OCI-LY7 (cell line): Measurements from ENCODE around the gene HOXD4. TPM values are rescaled to one million over a fixed set of nuclear protein-coding genes. Genes with fewer than 3 reads are reported as not detected.

ENCODE experiments used
- BruUV-seq: library from RNA; stranded (reverse); fragments of 400-500 nt; replicated peaks from 2 replicates; lab custom pipeline; 2021; lab: Mats Ljungman, UMichigan
- CTCF ChIA-PET: fragments of 300-600 bp; sonication (Branson Sonifier 250); formaldehyde crosslinking; loops from one replicate; lab custom pipeline; 2022; ENCODE audit warnings: antibody characterized with exemption; ENCODE audit not compliant: unreplicated experiment; lab: Charles Lee
- POLR2A ChIA-PET: fragments of 300-600 bp; sonication (Branson Sonifier 250); formaldehyde crosslinking; loops from one replicate; lab custom pipeline; 2022; ENCODE audit warnings: antibody characterized with exemption; lab: Charles Lee
- DNase-seq: peaks from one replicate; pipeline ENCODE4 v3.0.0-alpha.2; 2015; ENCODE audit warnings: low spot score
- H2AFZ ChIP-seq: fragments of 200-600 bp; sonication (generic), shearing (Covaris generic); 2 replicates; pipeline ENCODE4 v1.6.1; 2014; ENCODE audit warnings: mild to moderate bottlenecking, antibody characterized with exemption, low read length, moderate library complexity
- H3K27ac ChIP-seq: fragments of 200-600 bp; sonication (generic); 2 replicates; pipeline ENCODE4 v1.5.1; 2014; ENCODE audit warnings: mixed run types, low read depth, mild to moderate bottlenecking, moderate library complexity, low read length, inconsistent platforms; ENCODE audit not compliant: poor library complexity, severe bottlenecking
- H3K36me3 ChIP-seq: fragments of 200-600 bp; sonication (generic); 2 replicates; pipeline ENCODE4 v1.6.1; 2014; ENCODE audit warnings: mild to moderate bottlenecking, antibody characterized with exemption, low read length, moderate library complexity, mixed read lengths; ENCODE audit not compliant: insufficient read depth
- H3K4me1 ChIP-seq: fragments of 200-600 bp; sonication (generic); 2 replicates; pipeline ENCODE4 v1.5.1; 2014; ENCODE audit warnings: mild to moderate bottlenecking, low read length; ENCODE audit not compliant: insufficient read depth, poor library complexity, severe bottlenecking
- H3K4me2 ChIP-seq: fragments of 200-600 bp; sonication (generic); 2 replicates; pipeline ENCODE4 v1.6.1; 2014; ENCODE audit warnings: mild to moderate bottlenecking, low read length
- H3K4me3 ChIP-seq: fragments of 200-600 bp; sonication (generic); 2 replicates; pipeline ENCODE4 v1.5.1; 2014; ENCODE audit warnings: mild to moderate bottlenecking, low read depth, low read length; ENCODE audit not compliant: poor library complexity, severe bottlenecking
- H3K79me2 ChIP-seq: fragments of 200-600 bp; sonication (generic); 2 replicates; pipeline ENCODE4 v1.6.1; 2016; ENCODE audit warnings: low read depth, mild to moderate bottlenecking, low read length, moderate library complexity, mixed read lengths; ENCODE audit not compliant: insufficient read depth
- H3K9me2 ChIP-seq: fragments of 200-600 bp; sonication (generic); 2 replicates; pipeline ENCODE4 v1.6.1; 2016; ENCODE audit warnings: mild to moderate bottlenecking, low read length, mixed read lengths; ENCODE audit not compliant: insufficient read depth
- H3K9me3 ChIP-seq: fragments of 200-600 bp; sonication (generic); 2 replicates; pipeline ENCODE4 v1.6.1; 2014; ENCODE audit warnings: mild to moderate bottlenecking, mixed run types, low read length, mixed read lengths
- H4K20me1 ChIP-seq: fragments of 200-600 bp; sonication (generic); 2 replicates; pipeline ENCODE4 v1.6.1; 2014; ENCODE audit warnings: mild to moderate bottlenecking, antibody characterized with exemption, low read length, moderate library complexity, mixed read lengths; ENCODE audit not compliant: insufficient read depth
- EZH2phosphoT487 ChIP-seq: fragments of 200-600 bp; sonication (generic); IDR thresholded peaks from 2 replicates; pipeline ENCODE4 v1.6.1; 2018; ENCODE audit warnings: low read depth, borderline replicate concordance, mild to moderate bottlenecking, mixed run types, antibody characterized with exemption, low read length, moderate library complexity, mixed read lengths
- intact Hi-C: fragments of 100-400 bp; cut with micrococcal nuclease; formaldehyde crosslinking; loops from one replicate; pipeline ENCODE4 v1.10.0; 2022; ENCODE audit not compliant: unreplicated experiment
- total RNA-seq, 2 experiments: library from RNA; depleted of rRNA in 1 of 2; stranded (reverse); fragments of >200 nt in 1 of 2; shearing (Covaris generic) in 1 of 2; gene quantifications; 2 replicates each; pipeline ENCODE4 v1.2.3, GENCODE V29; 2014 to 2022
- TF ChIP-seq, protein P1 (sequence below): fragments of 200-600 bp; sonication (generic); conservative IDR thresholded peaks from 2 replicates; pipeline ENCODE4 v1.5.1; 2014; ENCODE audit warnings: mild to moderate bottlenecking, antibody characterized with exemption, low read length, moderate library complexity, mixed read lengths

Gene HOXD4
- total RNA-seq, 2 experiments from 2014 or later: not detected

DNA sequence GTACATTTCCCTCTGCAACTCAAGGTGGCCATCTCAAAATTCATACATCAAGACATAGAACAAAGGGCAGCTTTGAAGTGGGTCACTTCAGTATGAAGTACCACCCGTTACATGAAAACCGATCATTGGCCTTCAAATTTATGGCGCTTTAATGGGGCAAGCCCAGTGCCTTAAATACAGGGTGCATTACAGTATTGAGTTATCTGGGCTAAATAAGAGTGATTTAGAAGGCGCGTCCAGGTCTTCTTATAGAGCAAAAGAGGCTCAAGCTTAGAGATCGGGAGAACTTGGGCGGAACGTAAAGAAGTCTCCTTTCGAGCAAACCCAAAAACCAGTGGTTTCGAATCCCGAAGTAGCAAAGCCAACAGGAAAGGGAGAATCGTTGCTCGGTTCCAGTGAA, 12.9 kb downstream of the HOXD4 start:
- H2AFZ ChIP-seq: no peak overlapping the region
- no peak for TF ChIP-seq EZH2phosphoT487
- TF ChIP-seq, protein P1, sequence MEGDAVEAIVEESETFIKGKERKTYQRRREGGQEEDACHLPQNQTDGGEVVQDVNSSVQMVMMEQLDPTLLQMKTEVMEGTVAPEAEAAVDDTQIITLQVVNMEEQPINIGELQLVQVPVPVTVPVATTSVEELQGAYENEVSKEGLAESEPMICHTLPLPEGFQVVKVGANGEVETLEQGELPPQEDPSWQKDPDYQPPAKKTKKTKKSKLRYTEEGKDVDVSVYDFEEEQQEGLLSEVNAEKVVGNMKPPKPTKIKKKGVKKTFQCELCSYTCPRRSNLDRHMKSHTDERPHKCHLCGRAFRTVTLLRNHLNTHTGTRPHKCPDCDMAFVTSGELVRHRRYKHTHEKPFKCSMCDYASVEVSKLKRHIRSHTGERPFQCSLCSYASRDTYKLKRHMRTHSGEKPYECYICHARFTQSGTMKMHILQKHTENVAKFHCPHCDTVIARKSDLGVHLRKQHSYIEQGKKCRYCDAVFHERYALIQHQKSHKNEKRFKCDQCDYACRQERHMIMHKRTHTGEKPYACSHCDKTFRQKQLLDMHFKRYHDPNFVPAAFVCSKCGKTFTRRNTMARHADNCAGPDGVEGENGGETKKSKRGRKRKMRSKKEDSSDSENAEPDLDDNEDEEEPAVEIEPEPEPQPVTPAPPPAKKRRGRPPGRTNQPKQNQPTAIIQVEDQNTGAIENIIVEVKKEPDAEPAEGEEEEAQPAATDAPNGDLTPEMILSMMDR: no peak
- BruUV-seq: no TSS peak
- intact Hi-C loops: no loop called here
- H3K9me2 ChIP-seq: no peaks in the 10 kb centered on the region
- no peak overlapping the region for H3K4me3 ChIP-seq
- DNase-seq: no peak
- H3K36me3 ChIP-seq: no peaks in the 10 kb centered on the region
- no peak overlapping the region for H3K27ac ChIP-seq
- ChIA-PET POLR2A (no interaction called here), CTCF (no interaction called here)
- H3K79me2 ChIP-seq: no peaks in the 10 kb centered on the region
- no peaks in the 10 kb centered on the region for H4K20me1 ChIP-seq
- no peak overlapping the region for H3K4me2 ChIP-seq
- no peaks in the 10 kb centered on the region for H3K9me3 ChIP-seq
- H3K4me1 ChIP-seq: no peaks in the 10 kb centered on the region

DNA sequence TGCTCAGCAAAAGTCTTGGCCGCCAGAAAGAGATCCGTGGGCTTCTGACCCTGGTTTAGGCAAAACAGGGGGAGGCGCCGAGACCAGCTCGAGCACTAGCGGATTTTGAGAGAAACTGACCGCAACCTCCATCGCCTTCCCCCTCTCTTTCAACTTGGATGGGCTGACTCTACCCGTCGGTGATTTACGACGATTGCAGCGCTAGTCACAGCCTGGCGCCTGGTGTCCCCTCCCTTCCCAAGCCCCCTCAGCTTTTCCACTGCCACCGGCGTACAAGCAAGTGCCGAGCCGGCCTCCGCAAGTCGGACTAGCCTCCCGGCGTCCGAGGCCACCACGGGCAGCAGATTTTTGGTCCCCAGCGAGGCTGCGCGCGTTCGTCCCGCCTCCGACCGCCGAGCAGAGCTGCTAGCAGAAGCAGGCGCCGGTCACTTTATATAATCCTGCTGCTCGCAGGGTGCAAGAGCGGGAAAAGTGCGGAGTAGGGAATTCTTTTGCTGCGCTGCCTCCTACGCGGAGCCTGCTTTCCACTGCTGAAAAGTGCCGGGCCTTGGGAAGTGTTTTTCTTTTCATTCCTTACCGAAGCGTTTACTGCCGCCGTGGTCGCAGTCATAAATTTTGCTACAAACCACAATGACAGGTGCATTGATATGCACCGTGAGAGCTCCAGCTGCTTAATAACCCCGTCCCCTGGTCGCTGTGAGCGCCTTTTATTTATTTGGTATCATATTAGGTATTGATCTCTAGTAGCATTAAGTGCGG, 13.4 kb downstream of the HOXD4 start:
- H2AFZ ChIP-seq: no peak overlapping the region
- TF ChIP-seq, protein P1: no peak
- no peak for TF ChIP-seq EZH2phosphoT487
- no peak overlapping the region for H3K27ac ChIP-seq
- no peaks in the 10 kb centered on the region for H3K36me3 ChIP-seq
- no peaks in the 10 kb centered on the region for H4K20me1 ChIP-seq
- no TSS peak for BruUV-seq
- no peaks in the 10 kb centered on the region for H3K9me2 ChIP-seq
- ChIA-PET POLR2A (no interaction called here), CTCF (no interaction called here)
- intact Hi-C loops: no loop called here
- no peak overlapping the region for H3K4me3 ChIP-seq
- no peak for DNase-seq
- H3K4me1 ChIP-seq: no peaks in the 10 kb centered on the region
- H3K9me3 ChIP-seq: no peaks in the 10 kb centered on the region
- no peaks in the 10 kb centered on the region for H3K79me2 ChIP-seq
- no peak overlapping the region for H3K4me2 ChIP-seq

DNA sequence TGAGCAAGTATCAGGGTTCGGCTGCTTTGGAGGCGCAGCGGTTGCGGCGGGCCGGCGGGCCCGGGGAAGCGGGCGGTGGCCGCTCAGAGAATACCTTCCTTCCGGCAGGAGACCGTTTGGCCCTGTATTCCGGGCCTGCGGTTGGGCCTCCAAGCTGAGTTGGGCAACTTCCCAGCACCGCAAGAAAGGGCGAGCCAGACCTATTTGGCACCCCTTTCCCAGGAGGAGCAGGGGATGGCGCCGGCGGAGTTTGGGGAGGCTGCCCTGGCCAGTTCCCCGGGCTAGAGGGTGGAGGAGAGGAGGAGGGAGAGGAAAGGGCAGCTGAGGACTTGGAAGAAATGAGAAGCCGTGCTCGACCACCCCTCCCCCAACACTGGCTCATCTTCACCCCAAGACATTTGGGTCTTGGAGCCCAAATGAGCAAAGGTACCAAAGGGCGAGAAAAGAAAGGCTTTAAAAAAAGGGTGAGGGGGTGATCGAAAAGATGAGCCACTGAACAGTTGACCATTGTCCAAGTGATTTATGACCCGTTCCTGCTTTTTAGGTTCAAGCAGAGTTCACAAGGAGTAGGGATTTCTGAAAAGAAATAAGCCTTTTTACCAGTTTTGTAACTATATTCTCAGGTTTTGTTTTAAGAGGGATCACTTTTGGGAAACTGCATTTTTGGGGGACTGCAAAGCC, 14.2 kb downstream of the HOXD4 start:
- H3K4me3 ChIP-seq: no peak overlapping the region
- POLR2A ChIA-PET: no interaction called here
- CTCF ChIA-PET: no interaction called here
- TF ChIP-seq EZH2phosphoT487: no peak
- TF ChIP-seq, protein P1: no peak
- H3K27ac ChIP-seq: no peak overlapping the region
- H3K4me2 ChIP-seq: no peak overlapping the region
- H2AFZ ChIP-seq: no peak overlapping the region
- no peaks in the 10 kb centered on the region for H3K36me3 ChIP-seq
- H3K79me2 ChIP-seq: no peaks in the 10 kb centered on the region
- no peaks in the 10 kb centered on the region for H3K9me2 ChIP-seq
- no peaks in the 10 kb centered on the region for H4K20me1 ChIP-seq
- no peaks in the 10 kb centered on the region for H3K9me3 ChIP-seq
- DNase-seq: no peak
- no TSS peak for BruUV-seq
- H3K4me1 ChIP-seq: no peaks in the 10 kb centered on the region
- intact Hi-C loops: no loop called here
